Middle frontal gyrus (tissue), 1 donor: ENCODE measurements around the gene VSIG8.

ENCODE experiments used
- DNase-seq: peaks from one replicate; pipeline ENCODE4 v3.0.0-alpha.2; 2015; ENCODE audit warnings: low spot score; ENCODE audit errors: extremely low spot score

The VSIG8 gene

DNA sequence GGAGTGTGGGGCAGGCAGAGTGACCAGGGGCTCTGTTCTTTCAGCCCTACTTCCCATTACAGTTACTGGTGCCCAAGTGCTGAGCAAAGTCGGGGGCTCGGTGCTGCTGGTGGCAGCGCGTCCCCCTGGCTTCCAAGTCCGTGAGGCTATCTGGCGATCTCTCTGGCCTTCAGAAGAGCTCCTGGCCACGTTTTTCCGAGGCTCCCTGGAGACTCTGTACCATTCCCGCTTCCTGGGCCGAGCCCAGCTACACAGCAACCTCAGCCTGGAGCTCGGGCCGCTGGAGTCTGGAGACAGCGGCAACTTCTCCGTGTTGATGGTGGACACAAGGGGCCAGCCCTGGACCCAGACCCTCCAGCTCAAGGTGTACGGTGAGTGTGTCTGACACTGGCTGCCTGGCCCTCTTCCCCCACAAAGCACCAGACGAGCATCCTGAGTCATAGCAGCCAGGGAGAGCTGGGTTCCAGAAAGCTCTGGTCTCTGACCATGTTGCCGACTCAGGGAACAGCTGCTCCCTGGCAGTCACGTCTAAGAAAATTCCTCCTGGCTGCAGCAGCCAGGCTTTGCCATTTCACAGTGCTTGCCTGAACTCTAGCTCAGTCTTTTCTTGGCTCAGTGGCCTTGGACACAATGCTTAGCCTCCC lies 32.5 kb downstream of the VSIG8 start:
- no peak for DNase-seq

DNA sequence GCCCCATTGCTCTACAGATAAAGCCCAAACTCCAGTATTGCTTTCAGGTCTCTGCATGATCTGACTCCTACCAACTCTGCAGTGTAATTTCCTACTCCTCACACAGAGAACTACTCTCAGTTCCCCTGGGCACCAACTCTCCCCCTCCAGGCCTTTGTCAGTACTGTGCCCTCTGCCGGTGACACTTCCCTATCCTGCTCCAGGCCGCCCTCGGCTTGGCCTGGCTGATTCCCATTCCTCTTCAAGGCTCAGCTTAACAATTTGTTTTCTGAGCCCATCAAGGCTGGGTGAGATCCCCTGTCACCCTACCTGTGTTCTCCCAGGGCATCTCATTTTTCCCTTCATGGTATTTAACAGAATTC lies 33.2 kb downstream of the VSIG8 start:
- DNase-seq = no peak

DNA sequence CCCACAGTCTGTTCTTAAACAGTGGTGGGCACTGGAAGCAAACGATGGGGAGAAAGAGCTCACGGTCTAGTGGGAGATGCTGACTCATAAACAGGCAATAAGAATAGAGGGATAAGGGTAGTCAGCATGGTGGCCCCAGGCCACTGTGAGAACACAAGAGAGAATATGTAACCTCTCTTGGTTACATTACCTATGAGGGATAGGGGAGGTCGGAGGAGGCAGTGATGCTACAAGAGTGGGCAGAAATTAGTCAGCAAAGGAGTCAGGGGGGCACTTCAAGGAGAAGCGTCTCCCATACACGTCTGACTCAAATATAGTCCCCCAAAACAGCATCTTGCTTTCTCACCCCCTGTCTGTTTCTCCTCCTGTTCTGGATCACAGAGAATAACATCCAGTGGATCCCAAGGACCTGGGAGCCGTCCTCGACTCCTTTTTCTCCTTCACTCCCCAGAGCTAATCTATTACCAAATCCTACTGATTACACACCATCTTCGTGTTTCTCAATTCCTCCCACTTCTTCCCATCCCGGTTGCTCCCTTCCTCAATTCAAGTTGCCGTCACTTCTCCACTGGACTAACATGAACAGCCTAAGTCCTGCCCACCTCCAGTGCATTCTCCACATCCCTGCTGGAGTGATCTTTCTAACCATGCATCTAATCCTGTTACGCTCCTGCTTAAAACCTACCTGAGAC lies 33.7 kb downstream of the VSIG8 start:
- no peak for DNase-seq

DNA sequence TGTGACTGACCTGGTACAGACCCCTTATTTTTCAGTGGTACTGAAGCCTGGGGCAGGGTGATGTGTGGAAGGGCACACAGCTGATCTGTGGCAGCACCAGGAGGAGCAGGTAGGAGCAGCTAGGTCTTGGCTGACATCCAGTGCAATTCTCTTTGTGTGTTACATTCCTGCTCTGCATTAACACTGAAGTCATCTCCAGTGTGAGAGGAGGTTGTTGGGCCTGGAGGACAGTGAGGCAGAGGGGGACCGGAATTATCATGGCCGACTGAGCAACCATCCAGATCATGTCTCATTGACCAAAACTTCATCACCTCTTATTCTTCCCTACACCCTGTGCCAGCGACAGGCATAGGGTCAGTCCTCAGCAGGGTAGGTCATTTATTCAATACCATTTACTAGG lies 34.3 kb downstream of the VSIG8 start:
- DNase-seq = no peak

DNA sequence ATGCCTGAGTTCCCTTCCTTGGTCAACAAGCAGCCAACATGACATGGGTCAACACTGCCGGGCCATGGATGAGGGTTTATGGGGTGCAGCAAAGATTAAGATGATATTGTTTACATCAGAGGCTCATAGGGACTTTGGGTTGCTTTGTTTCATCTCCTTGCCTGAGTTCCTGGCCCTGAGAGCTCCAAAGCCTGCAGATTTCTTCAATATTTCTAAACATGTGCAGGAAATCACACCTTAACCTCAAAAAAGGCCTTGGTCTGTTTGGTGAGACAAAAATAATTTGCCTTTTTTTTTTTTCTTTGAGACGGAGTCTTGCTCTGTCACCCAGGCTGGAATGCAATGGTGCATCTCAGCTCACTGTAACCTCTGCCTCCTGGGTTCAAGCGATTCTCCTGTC lies 34.9 kb downstream of the VSIG8 start:
- no peak for DNase-seq

DNA sequence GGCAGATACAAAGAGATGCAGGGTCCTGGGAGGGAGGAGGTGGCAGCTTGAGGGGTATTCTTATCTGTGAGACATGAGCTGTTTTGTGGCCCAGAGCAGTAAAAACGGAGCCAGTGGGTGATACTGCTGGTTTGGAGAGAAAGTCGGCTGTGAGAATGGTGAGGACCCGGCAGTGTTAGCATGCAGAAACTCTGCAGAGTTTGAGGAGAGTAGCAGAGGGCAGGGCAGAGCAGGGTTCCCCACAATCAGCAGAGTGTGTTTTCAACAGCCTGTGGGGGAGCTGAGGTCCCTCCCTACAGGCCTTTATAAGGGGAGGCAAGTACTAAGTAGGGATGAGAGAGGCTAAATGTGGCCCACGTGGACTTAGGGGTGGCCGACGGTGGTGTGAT lies 35.4 kb downstream of the VSIG8 start:
- DNase-seq = no peak

DNA sequence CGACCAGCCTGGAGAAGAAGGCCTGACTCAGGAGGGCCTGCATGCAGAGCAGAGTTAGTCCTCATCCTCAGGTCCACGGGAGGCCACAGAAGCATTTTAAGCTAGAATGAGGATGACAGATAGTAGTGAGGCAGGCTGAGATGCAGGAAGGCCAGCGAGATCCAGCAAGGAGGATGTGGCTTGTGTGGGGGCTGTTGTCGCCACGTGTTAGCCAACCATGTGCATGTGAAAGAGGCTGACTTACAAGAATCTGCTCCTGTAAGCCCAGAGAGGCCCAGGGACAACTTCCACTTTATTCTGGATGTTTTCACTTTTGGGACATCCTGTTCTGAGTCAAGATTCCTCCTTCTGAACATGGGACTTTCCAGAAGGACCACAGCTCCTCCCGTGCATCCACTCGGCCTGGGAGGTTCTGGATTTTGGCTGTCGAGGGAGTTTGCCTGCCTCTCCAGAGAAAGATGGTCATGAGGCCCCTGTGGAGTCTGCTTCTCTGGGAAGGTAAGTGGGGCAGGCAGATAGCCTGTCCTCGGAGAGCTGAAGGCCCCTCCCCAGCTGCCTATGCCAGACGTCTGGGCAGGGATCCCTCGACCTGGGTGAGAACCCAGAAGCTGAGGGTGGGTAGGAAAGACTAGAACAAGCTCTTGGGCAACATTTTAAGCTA lies 35.9 kb downstream of the VSIG8 start, which contains the start of gene SLAMF8:
SLAMF8 (plus strand) TSS at position 433 of the 661 bp plus-strand sequence; CDS start at position 459, 26 bp downstream.
- no peak for DNase-seq

DNA sequence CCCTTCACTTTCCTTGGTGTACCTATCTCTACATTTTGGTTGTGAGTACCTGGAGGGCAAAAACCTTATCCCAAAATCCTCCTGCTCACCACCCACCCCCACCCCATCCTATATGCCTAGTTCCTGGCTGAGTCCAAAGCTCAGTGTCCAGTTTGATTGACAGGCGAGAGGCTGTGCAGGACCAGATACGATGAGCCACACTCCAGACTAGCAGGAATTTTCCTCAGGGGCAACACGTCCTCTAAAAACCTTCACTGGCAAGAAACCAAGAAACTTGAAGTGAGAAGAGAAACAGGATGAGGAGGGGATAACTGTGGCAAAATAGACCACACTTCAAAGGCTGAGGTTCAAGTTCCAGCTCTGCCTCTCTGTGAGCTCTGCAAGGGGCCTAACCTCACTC lies 36.9 kb downstream of the VSIG8 start:
- DNase-seq = no peak

DNA sequence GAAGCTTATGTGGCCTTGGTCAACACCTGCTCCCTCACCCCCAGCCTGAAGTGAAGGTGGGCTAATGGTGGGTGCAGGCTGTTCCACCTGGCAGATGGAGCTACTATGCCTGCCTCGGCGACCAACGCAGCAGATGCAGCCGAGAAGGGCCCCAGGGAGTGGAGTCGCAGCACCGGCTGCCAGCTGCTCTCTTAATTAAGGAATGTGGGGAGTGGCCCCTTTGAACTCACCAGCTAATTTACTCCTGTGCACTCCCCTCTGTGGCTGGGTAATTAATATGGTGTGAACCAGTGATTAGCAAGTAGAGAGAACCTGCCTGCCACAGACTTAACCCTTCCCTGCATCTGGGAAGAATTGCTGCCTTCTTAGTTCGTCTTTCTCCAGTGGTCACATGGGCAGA lies 39.1 kb downstream of the VSIG8 start:
- DNase-seq = no peak

DNA sequence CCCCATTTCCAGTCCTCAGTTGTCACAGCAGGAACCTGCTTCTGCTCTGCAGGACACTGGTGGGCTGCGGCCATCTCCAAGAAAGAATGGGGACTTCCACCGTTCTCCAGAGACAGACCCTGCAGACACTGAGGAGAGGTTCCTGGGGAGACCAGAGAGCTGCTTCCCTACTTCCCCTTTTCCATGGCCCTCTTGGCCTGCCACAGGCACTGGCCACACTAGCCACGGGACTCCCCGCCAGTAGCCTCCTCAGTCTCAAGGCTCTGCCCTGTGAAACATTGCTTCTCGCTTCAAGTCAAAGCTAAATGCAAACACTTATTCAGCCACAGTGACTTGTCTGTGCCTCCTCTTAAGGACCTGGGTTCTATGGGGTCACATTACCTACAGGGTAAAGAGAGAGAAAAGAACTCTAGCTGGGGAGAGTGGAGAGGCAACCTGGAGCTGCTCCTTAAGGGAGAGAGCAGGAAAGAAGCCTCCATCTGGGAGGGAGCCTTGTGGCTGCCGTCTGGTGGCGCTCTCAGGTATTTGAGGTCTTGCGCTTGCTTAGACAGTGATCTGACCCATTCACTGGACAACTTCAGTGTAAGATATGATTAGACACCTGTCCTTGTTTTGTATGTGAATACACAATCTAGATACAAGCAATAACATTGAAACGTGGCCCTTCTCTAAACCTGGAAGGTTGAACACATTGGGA lies 41.1 kb downstream of the VSIG8 start:
- no peak for DNase-seq

DNA sequence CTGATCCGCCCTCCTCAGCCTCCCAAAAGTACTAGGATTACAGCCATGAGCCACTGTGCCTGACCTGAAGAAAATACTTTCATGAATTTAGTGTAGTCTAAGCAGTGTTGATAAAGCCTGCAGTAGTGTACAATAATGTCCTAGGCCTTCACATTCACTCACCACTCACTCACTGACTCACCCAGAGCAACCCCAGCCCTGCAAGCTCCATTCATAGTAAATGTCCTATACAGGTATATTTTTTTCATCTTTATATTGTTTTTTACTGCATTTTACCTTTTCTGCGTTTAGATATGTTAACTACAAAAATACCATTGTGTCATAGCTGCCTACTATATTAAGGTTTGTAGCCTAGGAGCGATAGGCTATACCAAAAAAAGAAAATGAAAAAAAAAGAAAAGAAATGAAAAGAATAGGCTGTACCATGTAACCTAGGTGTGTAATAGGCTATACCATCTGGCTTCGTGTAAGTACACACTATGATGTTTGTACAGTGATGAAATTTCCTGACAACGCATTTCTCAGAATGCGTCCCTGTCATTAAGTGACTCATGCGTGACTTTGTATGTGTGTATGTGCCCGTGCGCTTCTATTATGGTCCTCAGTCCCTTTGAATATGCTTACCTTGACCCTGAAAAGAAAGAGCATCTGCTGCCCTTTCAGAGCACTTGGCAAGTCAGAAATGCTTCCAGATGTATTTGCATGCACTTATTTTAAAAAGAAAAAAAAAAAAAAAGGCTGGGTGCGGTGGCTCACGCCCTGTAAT lies 45.0 kb downstream of the VSIG8 start:
- DNase-seq = no peak

DNA sequence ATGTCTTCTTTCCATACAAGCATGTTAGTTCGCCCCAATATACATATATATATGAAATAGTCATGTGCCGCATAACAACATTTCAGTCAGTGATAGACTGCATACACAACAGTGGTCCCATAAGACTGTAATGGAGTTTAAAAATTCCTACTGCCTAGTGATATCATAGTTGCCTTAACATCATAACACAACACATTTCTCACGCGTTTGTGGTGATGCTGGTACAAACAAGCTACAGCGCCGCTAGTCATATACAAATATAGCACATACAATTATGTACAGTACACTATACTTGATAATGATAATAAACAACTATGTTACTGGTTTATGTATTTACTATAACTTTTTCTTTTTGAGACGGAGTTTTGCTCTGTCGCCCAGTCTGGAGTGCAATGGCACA lies 46.5 kb downstream of the VSIG8 start:
- DNase-seq = no peak

DNA sequence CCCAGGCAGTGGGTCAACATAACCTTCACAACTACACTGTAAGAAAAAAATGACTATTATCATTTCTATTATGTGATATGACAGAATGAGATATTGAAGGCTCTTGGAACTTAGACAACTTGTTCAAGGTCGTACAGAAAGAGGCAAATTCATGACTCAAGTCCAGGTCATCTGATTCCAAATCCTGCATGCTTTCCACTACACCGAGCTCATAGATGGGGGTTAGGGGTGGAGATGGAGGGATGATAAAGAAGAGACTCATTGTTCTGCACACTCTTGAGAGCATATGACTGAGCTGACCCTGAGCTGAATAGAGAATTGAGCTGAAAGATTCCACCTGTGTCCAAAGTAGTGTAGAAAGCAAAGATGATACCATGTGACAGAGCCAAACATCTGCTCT lies 57.5 kb downstream of the VSIG8 start:
- no peak for DNase-seq
